ENCODE results near the gene TFB1M. TPM values are rescaled to one million over a fixed set of nuclear protein-coding genes. Genes with fewer than 3 reads are reported as not detected.
"Not testable (repeated sequence)": the region's sequence is repeated elsewhere in the genome, so short reads cannot be mapped to it uniquely, and the experiment has no call there.

Gene TFB1M
- total RNA-seq, 1 donor from 2014 or later: 31.2 TPM

- no peak overlapping the region for H3K27ac Mint-ChIP-seq
- H3K4me1 Mint-ChIP-seq (ENCODE audit: low read depth): peaks cover 38% of the 10 kb centered on the region
- H3K9me3 Mint-ChIP-seq: no peaks in the 10 kb centered on the region
- intact Hi-C loops (cut with micrococcal nuclease): loop anchor here (5.0 to 10.0 kb wide), 2 partner anchors 1359 to 1857 kb away; no protein-coding TSS in a partner anchor
- H3K27me3 Mint-ChIP-seq (ENCODE audit: insufficient read depth): no peaks in the 10 kb centered on the region
- DNase-seq (ENCODE audit: low spot score): no peak
- H3K36me3 Mint-ChIP-seq (ENCODE audit: low read depth): peaks cover 2% of the 10 kb centered on the region
- H3K4me3 Mint-ChIP-seq: no peak overlapping the region
Measured at GRCh38 chr6:155328074-155328538, 13.8 kb upstream of the TFB1M start.

- intact Hi-C loops (cut with micrococcal nuclease): loop anchor here (1.0 to 10.0 kb wide), 4 partner anchors 203 to 1857 kb away; no protein-coding TSS in a partner anchor
- Mint-ChIP-seq H3K4me1 (ENCODE audit: low read depth) (peaks cover 34% of the 10 kb centered on the region), H3K27ac (peak overlapping the region; percentile 51), H3K27me3 (ENCODE audit: insufficient read depth) (no peaks in the 10 kb centered on the region), H3K9me3 (no peaks in the 10 kb centered on the region), H3K4me3 (no peak overlapping the region), H3K36me3 (ENCODE audit: low read depth) (peaks cover 2% of the 10 kb centered on the region)
- peak; percentile 31 for DNase-seq (ENCODE audit: low spot score)
Measured at GRCh38 chr6:155327326-155328073, 13.2 kb upstream of the TFB1M start.

DNA sequence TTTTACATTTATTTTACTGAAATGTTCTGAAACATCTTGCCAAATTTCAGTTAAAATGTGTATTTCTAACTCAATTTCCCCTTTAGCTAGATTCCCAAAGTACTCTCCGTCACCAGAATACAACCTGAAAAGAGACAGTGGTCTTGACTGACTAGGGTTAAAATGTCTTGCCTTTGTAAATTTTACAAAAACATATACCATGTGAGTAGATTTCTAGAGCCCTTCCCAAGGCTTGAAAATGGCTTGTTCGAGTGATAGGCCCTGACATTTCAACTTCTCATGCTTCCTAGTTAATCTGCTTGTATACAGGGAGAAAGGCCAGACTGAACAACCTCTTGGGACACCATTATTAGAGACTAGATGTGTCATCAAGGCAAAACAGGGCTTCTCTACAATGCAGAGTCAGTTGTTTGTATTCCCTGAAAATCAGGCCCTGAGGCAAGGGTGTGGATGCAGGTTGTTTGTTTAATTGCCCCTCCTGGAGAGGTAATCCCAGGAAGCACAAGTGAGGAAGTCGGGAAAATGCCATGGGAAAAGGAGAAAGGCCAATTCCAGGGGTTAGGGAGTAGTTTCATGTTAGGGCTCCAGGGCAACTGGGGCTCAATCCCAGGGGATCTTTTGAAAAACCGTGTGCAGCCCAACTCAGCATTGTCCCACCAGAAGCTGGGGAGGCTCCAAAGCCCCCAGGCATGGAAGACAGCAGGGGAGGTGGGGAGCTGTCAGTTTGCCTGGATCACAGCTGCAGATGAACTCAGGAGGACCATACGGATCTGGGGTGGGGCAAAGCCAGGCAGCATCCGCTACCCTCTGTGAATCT, 11.6 kb upstream of the TFB1M start:
- no peak overlapping the region for H3K4me3 Mint-ChIP-seq
- H3K27ac Mint-ChIP-seq: no peak overlapping the region
- H3K4me1 Mint-ChIP-seq (ENCODE audit: low read depth): peaks cover 33% of the 10 kb centered on the region
- no peaks in the 10 kb centered on the region for H3K27me3 Mint-ChIP-seq (ENCODE audit: insufficient read depth)
- no peaks in the 10 kb centered on the region for H3K9me3 Mint-ChIP-seq
- H3K36me3 Mint-ChIP-seq (ENCODE audit: low read depth): peaks cover 2% of the 10 kb centered on the region
- intact Hi-C loops (cut with micrococcal nuclease): loop anchor here (5.0 to 10.0 kb wide), 2 partner anchors 1361 to 1859 kb away; no protein-coding TSS in a partner anchor
- no peak for DNase-seq (ENCODE audit: low spot score)

DNA sequence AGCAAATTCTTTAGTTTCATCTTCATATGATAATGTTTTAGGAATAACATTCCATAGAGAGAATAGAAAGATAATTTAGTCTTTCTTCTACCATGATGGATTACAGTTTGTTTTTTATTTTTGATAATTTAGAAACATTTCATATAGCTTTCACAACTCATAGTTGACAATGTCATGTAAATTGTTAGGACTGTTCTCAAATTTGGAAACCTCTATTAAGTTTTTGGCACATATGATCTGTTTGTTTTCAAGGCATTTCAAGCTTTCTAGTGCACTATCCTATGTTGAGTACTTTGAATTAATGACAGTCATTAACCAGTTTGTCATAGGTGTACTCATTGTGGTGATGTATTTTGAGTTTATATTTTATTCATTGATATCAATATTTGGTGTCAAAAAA, 10.7 kb upstream of the TFB1M start:
- peaks cover 1% of the 10 kb centered on the region for H3K36me3 Mint-ChIP-seq (ENCODE audit: low read depth)
- no peak overlapping the region for H3K27ac Mint-ChIP-seq
- intact Hi-C loops (cut with micrococcal nuclease): loop anchor here (5.0 to 10.0 kb wide), 2 partner anchors 1362 to 1860 kb away; no protein-coding TSS in a partner anchor
- H3K4me3 Mint-ChIP-seq: no peak overlapping the region
- no peaks in the 10 kb centered on the region for H3K9me3 Mint-ChIP-seq
- no peaks in the 10 kb centered on the region for H3K27me3 Mint-ChIP-seq (ENCODE audit: insufficient read depth)
- peaks cover 30% of the 10 kb centered on the region for H3K4me1 Mint-ChIP-seq (ENCODE audit: low read depth)
- DNase-seq (ENCODE audit: low spot score): no peak

- H3K4me1 Mint-ChIP-seq (ENCODE audit: low read depth): peaks cover 30% of the 10 kb centered on the region
- no peak for DNase-seq (ENCODE audit: low spot score)
- H3K9me3 Mint-ChIP-seq: no peaks in the 10 kb centered on the region
- no peak overlapping the region for H3K4me3 Mint-ChIP-seq
- no peaks in the 10 kb centered on the region for H3K27me3 Mint-ChIP-seq (ENCODE audit: insufficient read depth)
- intact Hi-C loops (cut with micrococcal nuclease): loop anchor here (10.0 kb wide), 1 partner anchor 1861 kb away; no protein-coding TSS in a partner anchor
- no peaks in the 10 kb centered on the region for H3K36me3 Mint-ChIP-seq (ENCODE audit: low read depth)
- no peak overlapping the region for H3K27ac Mint-ChIP-seq
Measured at GRCh38 chr6:155324172-155324571, 9.9 kb upstream of the TFB1M start.

DNA sequence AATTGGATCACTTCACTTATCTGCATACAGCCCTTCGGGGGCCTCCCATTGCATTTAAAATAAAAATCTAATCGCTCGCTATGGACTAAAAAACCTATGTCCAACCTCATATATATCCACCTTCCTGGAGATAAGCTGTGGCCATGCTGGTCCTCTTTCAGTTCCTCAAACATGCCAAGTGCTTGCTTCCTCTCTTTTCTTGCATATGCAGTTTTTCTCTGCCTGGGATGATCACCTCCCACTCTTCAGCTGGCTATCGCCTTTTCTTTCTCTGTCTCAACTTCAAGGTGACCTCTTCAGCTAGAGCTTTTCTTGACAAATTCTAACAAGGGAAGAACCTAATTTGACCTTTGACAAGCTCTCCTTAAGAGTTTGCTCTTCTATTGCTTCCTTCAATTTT, 5.6 kb upstream of the TFB1M start:
- H3K36me3 Mint-ChIP-seq (ENCODE audit: low read depth): peaks cover 2% of the 10 kb centered on the region
- H3K4me3 Mint-ChIP-seq: no peak overlapping the region
- H3K27ac Mint-ChIP-seq: no peak overlapping the region
- H3K27me3 Mint-ChIP-seq (ENCODE audit: insufficient read depth): no peaks in the 10 kb centered on the region
- DNase-seq (ENCODE audit: low spot score): no peak
- H3K4me1 Mint-ChIP-seq (ENCODE audit: low read depth): peaks cover 26% of the 10 kb centered on the region
- intact Hi-C loops (cut with micrococcal nuclease): loop anchor here (5.0 to 10.0 kb wide), 5 partner anchors 453 to 1955 kb away; no protein-coding TSS in a partner anchor
- no peaks in the 10 kb centered on the region for H3K9me3 Mint-ChIP-seq

GRCh38 chr6:155317186-155317585, 2.9 kb upstream of the TFB1M start:
- intact Hi-C loops (cut with micrococcal nuclease): loop anchor here (5.0 to 10.0 kb wide), 4 partner anchors 450 to 1958 kb away; no protein-coding TSS in a partner anchor
- Mint-ChIP-seq H3K4me1 (ENCODE audit: low read depth) (peaks cover 47% of the 10 kb centered on the region), H3K27ac (no peak overlapping the region), H3K9me3 (no peaks in the 10 kb centered on the region), H3K36me3 (ENCODE audit: low read depth) (peaks cover 13% of the 10 kb centered on the region), H3K4me3 (no peak overlapping the region), H3K27me3 (ENCODE audit: insufficient read depth) (no peaks in the 10 kb centered on the region)
- DNase-seq (ENCODE audit: low spot score): no peak

DNA sequence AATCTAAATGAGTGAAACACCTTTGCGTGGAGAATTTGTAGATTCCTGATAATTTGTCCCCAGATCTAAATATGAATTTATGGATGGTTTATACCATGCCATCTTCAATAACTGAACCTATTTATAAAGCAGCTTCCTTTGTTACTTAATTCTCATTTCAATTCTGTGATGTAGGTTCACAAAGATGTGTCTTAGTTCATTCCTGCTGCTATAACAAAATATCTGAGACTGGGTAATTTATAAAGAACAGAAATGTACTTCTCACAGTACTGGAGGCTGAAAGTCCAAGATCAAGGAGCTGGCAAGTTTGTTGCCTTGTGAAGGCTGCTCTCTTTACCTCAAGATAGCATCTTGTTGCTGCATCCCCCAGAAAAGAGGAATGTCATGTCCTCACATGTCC, 2.1 kb upstream of the TFB1M start:
- no peak for DNase-seq (ENCODE audit: low spot score)
- intact Hi-C loops (cut with micrococcal nuclease): loop anchor here (5.0 to 10.0 kb wide), 4 partner anchors 449 to 1958 kb away; no protein-coding TSS in a partner anchor
- Mint-ChIP-seq H3K4me1 (ENCODE audit: low read depth) (peaks cover 49% of the 10 kb centered on the region), H3K4me3 (peak overlapping the region; percentile 60), H3K9me3 (no peaks in the 10 kb centered on the region), H3K36me3 (ENCODE audit: low read depth) (peaks cover 15% of the 10 kb centered on the region), H3K27me3 (ENCODE audit: insufficient read depth) (no peaks in the 10 kb centered on the region), H3K27ac (no peak overlapping the region)

GRCh38 chr6:155315516-155315871, 1.2 kb upstream of the TFB1M start:
- H3K4me3 Mint-ChIP-seq: peak overlapping the region; percentile 98
- intact Hi-C loops (cut with micrococcal nuclease): loop anchor here (1.0 to 10.0 kb wide), 8 partner anchors 319 to 1959 kb away; no protein-coding TSS in a partner anchor
- peaks cover 49% of the 10 kb centered on the region for H3K4me1 Mint-ChIP-seq (ENCODE audit: low read depth)
- H3K27ac Mint-ChIP-seq: peak overlapping the region; percentile 97
- no peaks in the 10 kb centered on the region for H3K9me3 Mint-ChIP-seq
- no peak for DNase-seq (ENCODE audit: low spot score)
- H3K27me3 Mint-ChIP-seq (ENCODE audit: insufficient read depth): no peaks in the 10 kb centered on the region
- H3K36me3 Mint-ChIP-seq (ENCODE audit: low read depth): peaks cover 16% of the 10 kb centered on the region

DNA sequence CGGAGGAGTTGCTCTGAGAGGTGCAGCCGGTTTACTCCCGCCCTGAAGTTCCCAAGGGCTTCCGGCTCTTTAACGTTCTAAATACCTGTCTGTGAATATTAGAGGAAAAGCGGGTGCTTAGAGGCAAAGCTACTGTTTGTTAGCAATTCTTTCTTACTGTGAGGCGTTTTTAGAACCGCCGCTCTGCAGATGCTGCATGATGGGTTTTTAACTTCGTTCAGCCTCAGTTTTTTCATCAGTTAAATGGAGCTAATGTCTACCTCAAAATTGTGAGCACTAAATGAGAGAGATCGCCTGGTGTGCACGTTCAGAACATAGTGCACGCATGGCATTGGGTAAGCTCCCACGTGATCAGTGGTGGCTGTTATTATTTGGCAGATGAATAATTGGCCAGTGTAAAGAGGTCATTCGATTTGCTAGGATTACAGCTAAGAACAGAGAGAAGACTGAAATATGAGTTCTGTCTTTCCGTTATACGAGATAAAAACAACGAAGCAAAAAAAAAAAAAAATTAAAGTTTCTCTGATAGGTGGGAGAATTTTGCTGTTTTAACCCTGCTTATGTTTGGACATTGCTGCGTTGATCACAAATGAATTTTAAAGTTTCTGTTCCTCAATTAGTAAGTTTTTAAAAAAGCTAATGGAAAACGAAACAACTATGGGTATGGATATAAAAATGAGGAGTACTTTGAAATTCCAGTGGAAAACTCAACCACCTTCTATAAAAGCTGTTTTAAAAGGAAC, 660 bp upstream of the TFB1M start:
- H3K27me3 Mint-ChIP-seq (ENCODE audit: insufficient read depth): no peaks in the 10 kb centered on the region
- peak overlapping the region; percentile 97 for H3K27ac Mint-ChIP-seq
- H3K9me3 Mint-ChIP-seq: no peaks in the 10 kb centered on the region
- intact Hi-C loops (cut with micrococcal nuclease): loop anchor here (1.0 to 10.0 kb wide), 16 partner anchors 91 to 1960 kb away; no protein-coding TSS in a partner anchor
- no peak for DNase-seq (ENCODE audit: low spot score)
- H3K36me3 Mint-ChIP-seq (ENCODE audit: low read depth): peaks cover 18% of the 10 kb centered on the region
- peaks cover 47% of the 10 kb centered on the region for H3K4me1 Mint-ChIP-seq (ENCODE audit: low read depth)
- H3K4me3 Mint-ChIP-seq: peak overlapping the region; percentile 98

GRCh38 chr6:155313602-155314091, 637 bp downstream of the TFB1M start:
- intact Hi-C loops (cut with micrococcal nuclease): loop anchor here (1.0 to 10.0 kb wide), 14 partner anchors 89 to 1961 kb away; no protein-coding TSS in a partner anchor
- Mint-ChIP-seq H3K27ac (peak overlapping the region; percentile 97), H3K27me3 (ENCODE audit: insufficient read depth) (no peaks in the 10 kb centered on the region), H3K9me3 (no peaks in the 10 kb centered on the region), H3K36me3 (ENCODE audit: low read depth) (peaks cover 21% of the 10 kb centered on the region), H3K4me1 (ENCODE audit: low read depth) (peaks cover 47% of the 10 kb centered on the region), H3K4me3 (peak overlapping the region; percentile 98)
- DNase-seq (ENCODE audit: low spot score): no peak

DNA sequence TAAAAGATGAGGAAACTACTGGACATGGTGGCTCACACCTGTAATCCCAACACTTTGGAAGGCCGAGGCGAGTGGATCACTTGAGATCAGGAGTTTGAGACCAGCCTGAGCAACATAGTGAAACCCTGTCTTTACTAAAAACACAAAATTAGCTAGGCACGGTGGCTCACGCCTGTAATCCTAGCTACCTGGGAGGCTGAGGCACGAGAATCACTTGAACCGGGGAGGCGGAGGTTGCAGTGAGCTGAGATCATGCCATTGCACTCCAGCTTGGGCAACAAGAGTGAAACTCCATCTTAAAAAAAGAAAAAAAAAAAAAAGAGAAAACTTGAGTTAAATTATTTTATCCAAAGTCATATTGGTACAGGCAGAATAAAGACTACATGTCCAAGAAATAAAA, 1.3 kb downstream of the TFB1M start:
- intact Hi-C loops (cut with micrococcal nuclease): loop anchor here (5.0 to 10.0 kb wide), 4 partner anchors 636 to 1962 kb away; no protein-coding TSS in a partner anchor
- Mint-ChIP-seq H3K4me3 (peak overlapping the region; percentile 98), H3K4me1 (ENCODE audit: low read depth) (peaks cover 47% of the 10 kb centered on the region)

More for the DNA sequence above, 1.3 kb downstream of the TFB1M start:
- H3K27me3 Mint-ChIP-seq (ENCODE audit: insufficient read depth); DNase-seq (ENCODE audit: low spot score); H3K9me3 Mint-ChIP-seq: not testable (repeated sequence)
- peaks cover 24% of the 10 kb centered on the region for H3K36me3 Mint-ChIP-seq (ENCODE audit: low read depth)
- H3K27ac Mint-ChIP-seq: peak overlapping the region; percentile 48
